Activated naive CD4-positive, alpha-beta T cell treated with anti-CD3 and anti-CD28 coated beads for 36 hours (primary cell): ENCODE measurements around the gene KIRREL3. TPM values are rescaled to one million over a fixed set of nuclear protein-coding genes. Genes with fewer than 3 reads are reported as not detected.
"Not testable (repeated sequence)": the region's sequence is repeated elsewhere in the genome, so short reads cannot be mapped to it uniquely, and the experiment has no call there.

Experiments
- CTCF ChIA-PET: fragments of 350-600 bp; sonication (Branson Sonifier 250); formaldehyde crosslinking; loops from one replicate; lab custom pipeline; 2021; ENCODE audit warnings: antibody characterized with exemption; lab: Charles Lee
- DNase-seq: peaks from one replicate; pipeline ENCODE4 v3.0.0-alpha.2; 2020
- H3K27ac Mint-ChIP-seq: one replicate; pipeline ENCODE4 v1.8.0; 2021; ENCODE audit warnings: mild to moderate bottlenecking, mixed read lengths
- H3K27me3 Mint-ChIP-seq: one replicate; pipeline ENCODE4 v1.8.0; 2021; ENCODE audit warnings: low read depth, mixed read lengths
- H3K36me3 Mint-ChIP-seq: one replicate; pipeline ENCODE4 v1.8.0; 2021; ENCODE audit warnings: low read depth, mixed read lengths
- H3K4me1 Mint-ChIP-seq: one replicate; pipeline ENCODE4 v1.8.0; 2021; ENCODE audit warnings: low read depth, mixed read lengths
- H3K4me3 Mint-ChIP-seq: one replicate; pipeline ENCODE4 v1.8.0; 2021; ENCODE audit warnings: mild to moderate bottlenecking, moderate library complexity, mixed read lengths
- H3K9me3 Mint-ChIP-seq: one replicate; pipeline ENCODE4 v1.8.0; 2021; ENCODE audit warnings: mixed read lengths
- intact Hi-C: fragments of 100-400 bp; cut with micrococcal nuclease; formaldehyde crosslinking; loops from one replicate; pipeline ENCODE4 v1.15.1; 2023
- total RNA-seq, 2 experiments: library from RNA; stranded (reverse); gene quantifications; one replicate each; pipeline ENCODE4 v1.2.3, GENCODE V29; 2021

The KIRREL3 gene
- total RNA-seq, 2 experiments from 2014 or later: not detected

GRCh38 chr11:126404367-126404766, 596.2 kb downstream of the KIRREL3 start:
- intact Hi-C loops: no loop called here
- no peak overlapping the region for H3K27ac Mint-ChIP-seq
- no peaks in the 10 kb centered on the region for H3K9me3 Mint-ChIP-seq
- H3K36me3 Mint-ChIP-seq: peaks cover 3% of the 10 kb centered on the region
- H3K4me3 Mint-ChIP-seq: no peak overlapping the region
- no peak for DNase-seq
- CTCF ChIA-PET: no interaction called here
- H3K4me1 Mint-ChIP-seq: no peaks in the 10 kb centered on the region
- H3K27me3 Mint-ChIP-seq: no peaks in the 10 kb centered on the region

GRCh38 chr11:126403658-126404057, 596.9 kb downstream of the KIRREL3 start:
- intact Hi-C loops: no loop called here
- Mint-ChIP-seq H3K27me3 (no peaks in the 10 kb centered on the region), H3K36me3 (no peaks in the 10 kb centered on the region), H3K27ac (no peak overlapping the region), H3K9me3 (no peaks in the 10 kb centered on the region), H3K4me1 (no peaks in the 10 kb centered on the region), H3K4me3 (no peak overlapping the region)
- CTCF ChIA-PET: no interaction called here
- DNase-seq: no peak

DNA sequence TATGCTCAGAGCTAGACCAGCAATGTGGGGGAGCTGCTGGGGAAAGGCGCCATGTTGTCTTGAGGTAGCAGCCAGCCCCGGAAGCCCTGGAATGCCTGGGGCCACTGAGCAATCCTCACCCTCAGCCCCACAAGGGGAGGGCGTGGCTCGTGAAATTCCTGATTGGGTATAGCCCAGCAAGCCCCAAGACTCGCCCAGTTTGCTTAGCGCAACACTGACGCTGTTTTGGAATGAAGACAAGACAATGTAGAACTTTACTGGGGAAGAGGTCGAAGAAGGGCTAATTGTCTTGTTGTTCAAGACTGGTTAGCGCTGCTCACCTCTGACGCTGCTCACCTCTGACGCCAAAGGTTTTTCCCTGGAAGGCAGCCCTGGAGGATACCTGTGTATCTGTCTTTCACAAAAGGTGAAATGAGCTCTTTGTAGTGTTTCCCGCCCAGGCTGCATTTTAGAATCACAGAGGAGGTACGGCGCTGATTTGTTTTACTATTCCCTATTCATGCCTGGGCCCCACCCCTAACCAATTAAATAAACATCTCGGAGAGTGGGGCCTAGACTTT, 597.5 kb downstream of the KIRREL3 start:
- no peaks in the 10 kb centered on the region for H3K9me3 Mint-ChIP-seq
- no peak overlapping the region for H3K4me3 Mint-ChIP-seq
- H3K4me1 Mint-ChIP-seq: no peaks in the 10 kb centered on the region
- H3K27ac Mint-ChIP-seq: no peak overlapping the region
- no peaks in the 10 kb centered on the region for H3K36me3 Mint-ChIP-seq
- CTCF ChIA-PET: no interaction called here
- no peak for DNase-seq
- no peaks in the 10 kb centered on the region for H3K27me3 Mint-ChIP-seq
- intact Hi-C loops: no loop called here

DNA sequence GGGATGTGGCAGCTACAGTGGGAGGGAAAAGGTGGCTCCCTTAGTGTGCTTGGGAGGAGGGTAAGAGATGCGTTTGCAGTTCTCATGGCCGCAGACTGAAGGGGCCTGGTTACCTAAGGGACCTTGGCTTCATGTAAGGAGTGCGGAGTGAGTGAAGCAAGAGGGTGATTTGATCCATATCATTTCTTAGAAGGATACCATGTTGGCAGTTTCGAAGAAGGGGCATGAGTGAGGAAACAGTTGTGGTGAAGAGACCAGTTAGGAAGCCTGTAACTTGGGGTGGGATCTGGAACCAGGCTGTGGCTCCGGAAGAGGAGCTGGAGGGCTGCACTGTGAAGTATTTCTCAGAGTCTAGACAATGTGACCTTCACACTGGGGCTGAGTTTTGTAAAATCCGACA, 600.1 kb downstream of the KIRREL3 start:
- no peaks in the 10 kb centered on the region for H3K9me3 Mint-ChIP-seq
- H3K4me3 Mint-ChIP-seq: no peak overlapping the region
- no peaks in the 10 kb centered on the region for H3K27me3 Mint-ChIP-seq
- intact Hi-C loops: no loop called here
- H3K27ac Mint-ChIP-seq: no peak overlapping the region
- H3K36me3 Mint-ChIP-seq: no peaks in the 10 kb centered on the region
- CTCF ChIA-PET: interaction anchor here (0.6 to 0.9 kb wide), 3 partner anchors 43 to 1093 kb away, joined by 3 to 4 read pairs (median 3); no protein-coding TSS in a partner anchor
- DNase-seq: no peak
- no peaks in the 10 kb centered on the region for H3K4me1 Mint-ChIP-seq

DNA sequence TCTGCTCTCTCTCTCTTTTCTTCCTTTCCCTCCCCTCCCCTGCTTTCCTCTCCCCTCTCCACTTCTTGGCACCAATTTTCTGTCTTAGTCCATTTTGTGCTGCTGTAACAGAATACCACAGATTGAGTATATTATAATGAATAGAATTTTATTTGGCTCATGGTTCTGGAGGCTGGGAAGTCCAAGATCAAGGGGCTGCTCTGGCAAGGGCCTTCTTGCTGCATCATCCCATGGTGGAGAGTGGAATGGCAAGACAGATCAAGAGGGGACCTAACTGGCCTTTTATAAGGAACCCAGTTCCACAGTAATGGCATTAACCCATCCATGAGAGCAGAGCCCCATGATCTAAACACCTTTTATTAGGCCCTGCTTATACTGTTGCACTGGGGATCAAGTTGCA, 600.6 kb downstream of the KIRREL3 start:
- Mint-ChIP-seq H3K9me3 (no peaks in the 10 kb centered on the region), H3K27ac (no peak overlapping the region)

GRCh38 chr11:126398721-126399120, 601.8 kb downstream of the KIRREL3 start:
- no peak overlapping the region for H3K27ac Mint-ChIP-seq
- no peaks in the 10 kb centered on the region for H3K27me3 Mint-ChIP-seq
- CTCF ChIA-PET: no interaction called here
- no peaks in the 10 kb centered on the region for H3K36me3 Mint-ChIP-seq
- intact Hi-C loops: no loop called here
- no peak overlapping the region for H3K4me3 Mint-ChIP-seq
- H3K9me3 Mint-ChIP-seq: no peaks in the 10 kb centered on the region
- H3K4me1 Mint-ChIP-seq: no peaks in the 10 kb centered on the region
- DNase-seq: no peak

More for the DNA sequence above, 600.6 kb downstream of the KIRREL3 start:
- H3K27me3 Mint-ChIP-seq: no peaks in the 10 kb centered on the region
- no peak overlapping the region for H3K4me3 Mint-ChIP-seq
- DNase-seq: no peak
- H3K4me1 Mint-ChIP-seq: no peaks in the 10 kb centered on the region
- CTCF ChIA-PET: no interaction called here
- intact Hi-C loops: no loop called here
- no peaks in the 10 kb centered on the region for H3K36me3 Mint-ChIP-seq

GRCh38 chr11:126398296-126398695, 602.3 kb downstream of the KIRREL3 start:
- Mint-ChIP-seq H3K4me1 (no peaks in the 10 kb centered on the region), H3K36me3 (no peaks in the 10 kb centered on the region), H3K27me3 (no peaks in the 10 kb centered on the region), H3K27ac (no peak overlapping the region), H3K9me3 (no peaks in the 10 kb centered on the region), H3K4me3 (no peak overlapping the region)
- CTCF ChIA-PET: no interaction called here
- no peak for DNase-seq
- intact Hi-C loops: no loop called here

DNA sequence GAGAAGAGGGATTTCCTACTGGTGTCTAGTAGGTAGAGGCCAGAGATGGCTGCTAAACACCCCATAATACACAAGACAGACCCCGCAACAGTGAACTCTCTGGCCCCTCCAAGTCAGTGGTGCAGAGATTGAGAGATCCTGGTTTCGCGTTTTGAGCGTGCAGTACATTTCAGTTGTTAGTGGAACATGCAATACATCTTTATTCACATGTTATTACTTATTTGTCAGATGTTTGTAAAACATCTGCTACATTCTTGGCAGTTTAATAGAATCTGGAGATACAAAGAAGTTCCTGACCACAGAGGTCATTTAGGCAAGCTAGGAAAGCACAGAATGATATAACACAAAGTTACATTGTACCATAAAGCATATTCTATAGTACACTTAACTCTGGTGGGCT, 603.6 kb downstream of the KIRREL3 start:
- DNase-seq: no peak
- Mint-ChIP-seq H3K36me3 (no peaks in the 10 kb centered on the region), H3K4me3 (no peak overlapping the region), H3K4me1 (peaks cover 2% of the 10 kb centered on the region), H3K27me3 (no peaks in the 10 kb centered on the region), H3K27ac (no peak overlapping the region), H3K9me3 (no peaks in the 10 kb centered on the region)
- CTCF ChIA-PET: no interaction called here
- intact Hi-C loops: no loop called here

- CTCF ChIA-PET, intact Hi-C loops, H3K4me1 Mint-ChIP-seq, DNase-seq, H3K4me3 Mint-ChIP-seq, H3K36me3 Mint-ChIP-seq, H3K9me3 Mint-ChIP-seq, H3K27me3 Mint-ChIP-seq, H3K27ac Mint-ChIP-seq: not testable (repeated sequence)
Measured at GRCh38 chr11:126396266-126396665, 604.3 kb downstream of the KIRREL3 start.

DNA sequence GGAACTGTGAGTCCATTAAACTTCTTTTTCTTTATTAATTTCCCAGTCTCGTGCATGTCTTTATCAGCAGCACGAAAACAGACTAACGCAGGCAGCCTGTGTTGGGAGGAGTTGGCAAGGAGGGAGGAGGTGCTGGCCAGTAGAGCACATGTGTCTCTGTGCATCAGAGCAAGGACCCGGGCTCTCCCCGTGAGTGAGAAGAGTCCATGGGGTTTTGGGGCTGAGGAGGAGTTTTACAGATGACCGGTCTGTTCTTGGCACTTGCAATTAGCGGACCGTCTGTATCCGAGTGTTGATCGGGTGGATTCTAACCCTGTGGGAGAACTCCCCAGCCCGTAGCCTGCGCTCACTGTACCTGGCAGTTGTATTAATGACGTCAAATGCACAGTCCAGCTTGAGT, 604.8 kb downstream of the KIRREL3 start:
- H3K36me3 Mint-ChIP-seq, H3K9me3 Mint-ChIP-seq, intact Hi-C loops, H3K27me3 Mint-ChIP-seq, CTCF ChIA-PET, H3K4me3 Mint-ChIP-seq, DNase-seq, H3K27ac Mint-ChIP-seq, H3K4me1 Mint-ChIP-seq: not testable (repeated sequence)

GRCh38 chr11:126394634-126395072, 605.9 kb downstream of the KIRREL3 start:
- CTCF ChIA-PET, DNase-seq, H3K36me3 Mint-ChIP-seq, H3K4me3 Mint-ChIP-seq, H3K9me3 Mint-ChIP-seq, H3K27ac Mint-ChIP-seq, H3K27me3 Mint-ChIP-seq, intact Hi-C loops, H3K4me1 Mint-ChIP-seq: not testable (repeated sequence)

DNA sequence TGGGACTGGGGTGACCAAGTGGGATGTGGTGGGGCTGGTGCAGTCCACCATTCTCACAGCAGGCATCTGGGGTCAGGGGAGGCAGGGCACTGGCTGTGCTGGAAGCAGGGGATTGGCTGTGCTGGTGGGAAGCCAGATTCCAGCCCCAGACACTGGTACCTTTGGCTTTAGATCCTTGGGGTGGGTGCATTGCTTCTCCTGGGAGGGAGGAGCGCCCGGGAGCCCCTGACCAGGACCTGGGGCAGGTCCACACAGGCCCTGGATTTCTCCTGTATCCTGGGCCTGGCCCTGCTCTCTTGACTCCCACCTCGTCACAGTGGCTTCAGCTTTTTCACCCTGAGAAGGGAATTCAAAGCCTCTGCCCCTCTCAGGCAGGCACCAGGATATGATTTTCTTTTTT, 606.5 kb downstream of the KIRREL3 start:
- no peaks in the 10 kb centered on the region for H3K9me3 Mint-ChIP-seq
- no peaks in the 10 kb centered on the region for H3K36me3 Mint-ChIP-seq
- no peak overlapping the region for H3K27ac Mint-ChIP-seq
- intact Hi-C loops: no loop called here
- no peaks in the 10 kb centered on the region for H3K27me3 Mint-ChIP-seq
- no peak for DNase-seq
- no peak overlapping the region for H3K4me3 Mint-ChIP-seq
- CTCF ChIA-PET: no interaction called here
- peaks cover 2% of the 10 kb centered on the region for H3K4me1 Mint-ChIP-seq

DNA sequence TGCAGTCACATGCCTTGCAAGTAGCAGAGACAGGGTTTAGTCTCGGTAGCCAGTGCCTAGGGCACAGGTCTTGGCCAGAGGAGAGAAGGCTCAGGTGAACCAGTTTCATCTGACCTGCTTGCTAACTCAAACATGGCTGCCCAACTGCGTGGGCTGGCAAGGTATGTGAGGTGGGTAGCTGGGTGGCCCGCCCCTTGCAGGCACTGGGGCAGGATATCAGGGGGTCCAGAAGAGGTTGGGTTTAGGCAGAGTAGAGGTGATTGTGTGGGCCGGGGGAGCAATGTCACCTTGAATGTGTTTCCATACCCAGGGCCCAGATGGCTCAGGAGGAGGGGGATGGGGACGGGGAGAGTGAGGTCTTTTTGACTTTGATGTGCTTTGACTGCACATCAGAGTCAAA, 607.4 kb downstream of the KIRREL3 start:
- Mint-ChIP-seq H3K27me3 (no peaks in the 10 kb centered on the region), H3K4me1 (peaks cover 2% of the 10 kb centered on the region), H3K4me3 (no peak overlapping the region), H3K27ac (no peak overlapping the region), H3K9me3 (no peaks in the 10 kb centered on the region), H3K36me3 (no peaks in the 10 kb centered on the region)
- intact Hi-C loops: no loop called here
- no peak for DNase-seq
- CTCF ChIA-PET: no interaction called here
